Omental fat pad (tissue), 4 donors: Measurements from ENCODE around the gene INHBC. TPM values are rescaled to one million over a fixed set of nuclear protein-coding genes. Genes with fewer than 3 reads are reported as not detected.
"Not testable (repeated sequence)": the region's sequence is repeated elsewhere in the genome, so short reads cannot be mapped to it uniquely, and the experiment has no call there.

Experiments
- ATAC-seq: fragments of 150-250 bp; one replicate; pipeline ENCODE4 v1.9.1; 2016; ENCODE audit warnings: mild to moderate bottlenecking, moderate library complexity; ENCODE audit not compliant: low FRiP score
- DNase-seq: peaks from one replicate; pipeline ENCODE4 v3.0.0-alpha.2; 2019; ENCODE audit warnings: low spot score
- CTCF ChIP-seq, 3 donors: fragments of 450-650 bp; IDR thresholded peaks; one replicate each; pipeline ENCODE4 v1.5.1; 2016 to 2017; ENCODE audit warnings: antibody characterized with exemption in 3 of 3, mild to moderate bottlenecking in 3 of 3, moderate library complexity in 2 of 3
- total RNA-seq, 4 donors: library from RNA; depleted of rRNA; stranded (reverse); fragments of >200 nt; gene quantifications; one replicate each; pipeline ENCODE4 v1.1.0, GENCODE V29; 2016

INHBC gene
- total RNA-seq, 4 donors from 2014 or later: not detected

DNA sequence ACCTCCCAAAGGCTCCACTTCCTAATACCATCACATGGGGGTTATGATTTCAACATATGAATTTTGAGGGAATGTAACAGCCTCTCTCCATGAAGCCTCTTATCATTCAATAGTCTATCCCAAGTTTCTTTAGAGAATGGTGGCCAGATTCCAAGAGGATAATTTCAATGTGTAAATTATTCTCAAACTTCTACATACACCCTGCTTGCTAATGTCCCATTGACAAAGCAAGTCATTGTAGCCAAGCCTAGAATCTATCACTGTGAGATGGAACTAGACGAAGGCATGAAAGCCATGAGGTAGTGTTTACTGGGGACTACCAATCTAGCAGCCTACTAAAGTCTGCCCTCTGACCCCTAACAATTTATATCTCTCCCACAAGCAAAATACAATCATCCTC, 3.8 kb downstream of the INHBC start:
- DNase-seq (no peak), ATAC-seq (no peak)
- no peak for TF ChIP-seq CTCF (IDR thresholded peaks at IDR 0.05)

- no peak for TF ChIP-seq CTCF (IDR thresholded peaks at IDR 0.05)
- DNase-seq (no peak), ATAC-seq (no peak)
Measured at GRCh38 chr12:57439762-57440266, 5.2 kb downstream of the INHBC start.

GRCh38 chr12:57441393-57441792, 6.8 kb downstream of the INHBC start:
- not testable (repeated sequence) for ATAC-seq, DNase-seq

GRCh38 chr12:57441846-57442427, 7.4 kb downstream of the INHBC start:
- no peak for ATAC-seq
- TF ChIP-seq CTCF (IDR thresholded peaks at IDR 0.05): no peak
- DNase-seq: no peak

DNA sequence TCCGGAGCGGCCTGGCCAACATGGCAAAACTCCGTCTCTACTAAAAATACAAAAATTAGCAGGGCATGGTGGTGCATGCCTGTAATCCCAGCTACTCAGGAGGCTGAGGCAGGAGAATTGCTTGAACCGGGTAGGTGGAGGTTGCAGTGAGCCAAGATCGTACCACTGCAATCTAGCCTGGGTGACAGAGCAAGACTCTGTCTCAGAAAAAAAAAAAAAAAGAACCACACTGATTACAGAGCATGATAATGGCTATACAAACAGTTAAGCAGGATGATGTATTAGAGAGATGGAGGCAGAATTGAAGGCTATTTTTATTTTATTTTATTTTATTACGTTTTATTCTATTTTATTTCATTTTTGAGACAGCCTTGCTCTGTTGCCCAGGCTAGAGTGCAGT, 9.8 kb downstream of the INHBC start:
- not testable (repeated sequence) for ATAC-seq, DNase-seq

DNA sequence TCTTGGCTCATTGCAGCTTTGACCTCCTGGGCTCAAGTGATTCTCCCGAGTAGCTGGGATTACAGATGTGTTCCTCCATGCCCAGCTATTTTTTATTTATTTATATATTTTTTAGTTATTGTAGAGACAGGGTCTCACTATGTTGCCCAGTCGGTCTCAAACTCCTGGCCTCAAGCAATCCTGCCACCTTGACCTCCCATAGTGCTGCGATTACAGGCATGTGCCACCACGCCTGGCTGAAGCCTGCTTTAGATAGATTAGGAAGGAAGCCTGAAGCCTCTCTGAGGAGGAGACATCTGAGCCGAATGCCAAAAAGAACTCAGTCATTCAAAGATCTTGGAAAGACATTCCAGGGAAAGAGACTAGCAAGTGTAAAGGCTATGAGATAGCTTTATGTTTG, 10.2 kb downstream of the INHBC start:
- DNase-seq: no peak
- no peak for ATAC-seq
- no peak for TF ChIP-seq CTCF (IDR thresholded peaks at IDR 0.05)

DNA sequence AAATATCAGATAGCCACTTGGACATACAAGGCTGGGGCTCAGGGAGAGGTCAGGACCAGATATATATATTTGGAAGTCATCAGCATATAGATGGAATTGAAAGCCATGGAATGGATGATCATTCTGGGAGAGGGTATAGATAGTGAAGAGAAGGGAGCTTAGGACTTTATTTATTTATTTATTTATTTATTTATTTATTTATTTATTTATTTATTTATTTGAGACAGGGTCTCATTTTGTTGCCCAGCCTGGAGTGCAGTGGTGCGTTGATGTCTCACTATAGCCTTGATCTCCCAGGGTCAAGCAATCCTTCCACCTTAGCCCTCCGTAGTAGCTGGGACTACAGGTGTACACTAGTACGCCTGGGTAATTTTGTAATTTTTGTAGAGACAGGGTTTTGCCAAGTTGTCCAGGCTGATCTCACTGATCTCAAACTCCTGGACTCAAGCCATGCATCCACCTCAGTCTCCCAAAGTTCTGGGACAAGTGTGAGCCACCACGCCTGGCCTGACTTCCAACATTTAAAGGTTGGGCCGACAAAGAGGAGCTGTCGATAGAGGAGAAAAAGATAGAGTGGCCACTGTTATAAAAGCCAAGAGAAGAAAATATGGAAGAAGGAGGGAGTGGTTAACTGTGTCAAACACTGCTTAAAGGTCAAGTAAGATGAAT, 11.8 kb downstream of the INHBC start:
- DNase-seq (no peak), ATAC-seq (no peak)
- no peak for TF ChIP-seq CTCF (IDR thresholded peaks at IDR 0.05)

GRCh38 chr12:57448669-57449068, 14.1 kb downstream of the INHBC start:
- DNase-seq (no peak), ATAC-seq (no peak)
- TF ChIP-seq CTCF (IDR thresholded peaks at IDR 0.05): no peak
